ENCODE results near the gene ZNF438. TPM values are rescaled to one million over a fixed set of nuclear protein-coding genes. Genes with fewer than 3 reads are reported as not detected.

Gene ZNF438
- total RNA-seq, 4 donors from 2014 or later, result 10.3 to 14.6 (median 13.6) TPM

- Histone ChIP-seq H3K9me3 (no peaks in the 10 kb centered on the region), H3K27ac (peak overlapping the region in 3 of 4 donors; percentile 7 to 53 (median 43)), H3K27me3 (no peaks in the 10 kb centered on the region), H3K4me1 (peaks cover 7 to 48% (median 11%) of the 10 kb centered on the region in 3 donors), H3K4me3 (no peak overlapping the region), H3K36me3 (no peaks in the 10 kb centered on the region)
- WGBS, 2 donors (ENCODE audit: low coverage in 1 of 2), result 67 to 72% methylated on average over 4 to 5 of the region's 5 CpGs
- no peak for ATAC-seq
- TF ChIP-seq EP300 (IDR thresholded peaks at IDR 0.05) (no peak), CTCF (IDR thresholded peaks at IDR 0.05) (no peak), POLR2A (IDR thresholded peaks at IDR 0.05) (no peak), POLR2AphosphoS5 (IDR thresholded peaks at IDR 0.05) (no peak)
Measured at GRCh38 chr10:30974355-30974754, 57.3 kb downstream of the ZNF438 start.

GRCh38 chr10:30973737-30974136, 57.9 kb downstream of the ZNF438 start:
- TF ChIP-seq EP300 (IDR thresholded peaks at IDR 0.05) (no peak), POLR2AphosphoS5 (IDR thresholded peaks at IDR 0.05) (no peak), POLR2A (IDR thresholded peaks at IDR 0.05) (no peak), CTCF (IDR thresholded peaks at IDR 0.05) (no peak)
- Histone ChIP-seq H3K27ac (no peak overlapping the region), H3K36me3 (no peaks in the 10 kb centered on the region), H3K9me3 (no peaks in the 10 kb centered on the region), H3K4me3 (no peak overlapping the region), H3K4me1 (peaks cover 7 to 54% (median 11%) of the 10 kb centered on the region in 3 donors), H3K27me3 (no peaks in the 10 kb centered on the region)
- ATAC-seq, result no peak
- WGBS, 2 donors (ENCODE audit: low coverage in 1 of 2), result 58 to 75% methylated on average over 5 to 6 of the region's 6 CpGs

- no peaks in the 10 kb centered on the region for H3K27me3 ChIP-seq
- peaks cover 12 to 67% (median 13%) of the 10 kb centered on the region in 3 donors for H3K4me1 ChIP-seq
- H3K9me3 ChIP-seq, result no peaks in the 10 kb centered on the region
- H3K4me3 ChIP-seq, result no peak overlapping the region
- no peak for TF ChIP-seq POLR2A (IDR thresholded peaks at IDR 0.05)
- no peak for TF ChIP-seq EP300 (IDR thresholded peaks at IDR 0.05)
- TF ChIP-seq CTCF (IDR thresholded peaks at IDR 0.05), result no peak
- no peak for TF ChIP-seq POLR2AphosphoS5 (IDR thresholded peaks at IDR 0.05)
- 60 to 84% methylated on average over 3 to 4 of the region's 4 CpGs for WGBS, 2 donors (ENCODE audit: low coverage in 1 of 2)
- ATAC-seq, result peak; percentile 75
- no peaks in the 10 kb centered on the region for H3K36me3 ChIP-seq
- peak overlapping the region in 3 of 4 donors; percentile 3 to 39 (median 4) for H3K27ac ChIP-seq
Measured at GRCh38 chr10:30970760-30971460, 60.8 kb downstream of the ZNF438 start.

GRCh38 chr10:30968711-30969110, 63.0 kb downstream of the ZNF438 start:
- H3K9me3 ChIP-seq, result no peaks in the 10 kb centered on the region
- no peak for ATAC-seq
- no peaks in the 10 kb centered on the region for H3K27me3 ChIP-seq
- H3K4me1 ChIP-seq, result peaks cover 6 to 49% (median 9%) of the 10 kb centered on the region in 3 donors
- no peaks in the 10 kb centered on the region for H3K36me3 ChIP-seq
- WGBS, 2 donors (ENCODE audit: low coverage in 1 of 2), result 100% methylated on average over 2 of the region's 3 CpGs; no CpG with 5 or more reads in 1 of the 2 donors
- TF ChIP-seq POLR2AphosphoS5 (IDR thresholded peaks at IDR 0.05) (no peak), EP300 (IDR thresholded peaks at IDR 0.05) (no peak), CTCF (IDR thresholded peaks at IDR 0.05) (no peak), POLR2A (IDR thresholded peaks at IDR 0.05) (no peak)
- no peak overlapping the region for H3K4me3 ChIP-seq
- H3K27ac ChIP-seq, result no peak overlapping the region
